Suprapubic skin (tissue), 4 donors: ENCODE data around the gene USP20.

ENCODE experiments used
- EP300 ChIP-seq: sonication (generic); formaldehyde crosslinking; IDR thresholded peaks from one replicate; pipeline ENCODE4 v1.6.1; 2017; ENCODE audit warnings: antibody characterized with exemption
- POLR2AphosphoS5 ChIP-seq, 3 donors: sonication (generic); formaldehyde crosslinking; IDR thresholded peaks; one replicate each; pipeline ENCODE4 v1.6.1; 2017; ENCODE audit warnings: antibody characterized with exemption in 3 of 3

DNA sequence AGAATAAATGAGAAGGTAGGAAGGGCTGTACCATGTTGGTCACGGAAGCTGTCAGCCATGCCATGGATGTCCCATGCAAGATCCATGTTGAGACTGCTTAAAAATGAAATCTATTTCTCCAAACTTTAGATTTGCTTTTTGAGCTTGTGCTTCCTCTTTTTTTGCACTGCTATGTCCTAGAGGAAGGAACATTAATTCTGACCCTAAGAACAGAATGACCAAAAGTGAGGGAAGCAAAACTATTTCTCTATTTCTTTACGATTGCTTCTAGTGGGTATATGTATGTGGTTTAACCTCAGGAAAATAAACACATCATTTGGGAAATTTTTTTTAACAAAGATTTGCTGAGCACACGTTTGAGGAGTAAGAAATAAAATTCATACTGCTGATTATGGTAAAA is 84.6 kb downstream of the USP20 start:
- TF ChIP-seq POLR2AphosphoS5 (IDR thresholded peaks at IDR 0.05) (no peak), EP300 (no peak)
